Ishikawa (cell line): ENCODE results near the gene CORO2B.

Experiments
- CEBPB ChIP-seq: IDR thresholded peaks from 2 replicates; pipeline ENCODE4 v1.6.1; 2012
- CREB1 ChIP-seq: IDR thresholded peaks from 2 replicates; pipeline ENCODE4 v1.6.1; 2012; ENCODE audit warnings: low read depth
- EGR1 ChIP-seq: IDR thresholded peaks from 2 replicates; pipeline ENCODE4 v1.6.1; 2012
- EP300 ChIP-seq: IDR thresholded peaks from 2 replicates; pipeline ENCODE4 v1.6.1; 2012; ENCODE audit warnings: borderline replicate concordance
- FOXM1 ChIP-seq: IDR thresholded peaks from 2 replicates; pipeline ENCODE4 v1.6.1; 2012; ENCODE audit warnings: low read depth, borderline replicate concordance
- NFIC ChIP-seq: IDR thresholded peaks from 2 replicates; pipeline ENCODE4 v1.6.1; 2012
- RAD21 ChIP-seq: IDR thresholded peaks from 2 replicates; pipeline ENCODE4 v1.6.1; 2012; ENCODE audit warnings: low read depth
- TAF1 ChIP-seq: IDR thresholded peaks from 2 replicates; pipeline ENCODE4 v1.6.1; 2012; ENCODE audit warnings: low read depth, mild to moderate bottlenecking
- TCF12 ChIP-seq: IDR thresholded peaks from 2 replicates; pipeline ENCODE4 v1.6.1; 2012; ENCODE audit warnings: low read depth
- TEAD4 ChIP-seq: IDR thresholded peaks from 2 replicates; pipeline ENCODE4 v1.6.1; 2012
- YY1 ChIP-seq: IDR thresholded peaks from 2 replicates; pipeline ENCODE4 v1.6.1; 2012; ENCODE audit warnings: low read depth
- ZBTB7A ChIP-seq: IDR thresholded peaks from 2 replicates; pipeline ENCODE4 v1.6.1; 2012; ENCODE audit warnings: low read depth
- TF ChIP-seq, protein P1 (sequence below): IDR thresholded peaks from 2 replicates; pipeline ENCODE4 v1.6.1; 2012; ENCODE audit warnings: low read depth, mild to moderate bottlenecking
- TF ChIP-seq, protein P2 (sequence below): IDR thresholded peaks from 2 replicates; pipeline ENCODE4 v1.6.1; 2012
- TF ChIP-seq, protein P3 (sequence below): IDR thresholded peaks from 2 replicates; pipeline ENCODE4 v1.6.1; 2012

Gene CORO2B

GRCh38 chr15:68537097-68537496, 41.7 kb upstream of the CORO2B start:
- TF ChIP-seq, protein P1, sequence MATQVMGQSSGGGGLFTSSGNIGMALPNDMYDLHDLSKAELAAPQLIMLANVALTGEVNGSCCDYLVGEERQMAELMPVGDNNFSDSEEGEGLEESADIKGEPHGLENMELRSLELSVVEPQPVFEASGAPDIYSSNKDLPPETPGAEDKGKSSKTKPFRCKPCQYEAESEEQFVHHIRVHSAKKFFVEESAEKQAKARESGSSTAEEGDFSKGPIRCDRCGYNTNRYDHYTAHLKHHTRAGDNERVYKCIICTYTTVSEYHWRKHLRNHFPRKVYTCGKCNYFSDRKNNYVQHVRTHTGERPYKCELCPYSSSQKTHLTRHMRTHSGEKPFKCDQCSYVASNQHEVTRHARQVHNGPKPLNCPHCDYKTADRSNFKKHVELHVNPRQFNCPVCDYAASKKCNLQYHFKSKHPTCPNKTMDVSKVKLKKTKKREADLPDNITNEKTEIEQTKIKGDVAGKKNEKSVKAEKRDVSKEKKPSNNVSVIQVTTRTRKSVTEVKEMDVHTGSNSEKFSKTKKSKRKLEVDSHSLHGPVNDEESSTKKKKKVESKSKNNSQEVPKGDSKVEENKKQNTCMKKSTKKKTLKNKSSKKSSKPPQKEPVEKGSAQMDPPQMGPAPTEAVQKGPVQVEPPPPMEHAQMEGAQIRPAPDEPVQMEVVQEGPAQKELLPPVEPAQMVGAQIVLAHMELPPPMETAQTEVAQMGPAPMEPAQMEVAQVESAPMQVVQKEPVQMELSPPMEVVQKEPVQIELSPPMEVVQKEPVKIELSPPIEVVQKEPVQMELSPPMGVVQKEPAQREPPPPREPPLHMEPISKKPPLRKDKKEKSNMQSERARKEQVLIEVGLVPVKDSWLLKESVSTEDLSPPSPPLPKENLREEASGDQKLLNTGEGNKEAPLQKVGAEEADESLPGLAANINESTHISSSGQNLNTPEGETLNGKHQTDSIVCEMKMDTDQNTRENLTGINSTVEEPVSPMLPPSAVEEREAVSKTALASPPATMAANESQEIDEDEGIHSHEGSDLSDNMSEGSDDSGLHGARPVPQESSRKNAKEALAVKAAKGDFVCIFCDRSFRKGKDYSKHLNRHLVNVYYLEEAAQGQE = no peak
- TF ChIP-seq, protein P2, sequence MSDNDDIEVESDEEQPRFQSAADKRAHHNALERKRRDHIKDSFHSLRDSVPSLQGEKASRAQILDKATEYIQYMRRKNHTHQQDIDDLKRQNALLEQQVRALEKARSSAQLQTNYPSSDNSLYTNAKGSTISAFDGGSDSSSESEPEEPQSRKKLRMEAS = no peak
- no peak for TF ChIP-seq EP300

- TF ChIP-seq ZBTB7A = no peak
- TF ChIP-seq CEBPB = no peak
- no peak for TF ChIP-seq RAD21
- TF ChIP-seq TCF12 = no peak
- TF ChIP-seq EP300 = no peak
- no peak for TF ChIP-seq TAF1
- TF ChIP-seq, protein P1 = no peak
- no peak for TF ChIP-seq FOXM1
- no peak for TF ChIP-seq NFIC
- no peak for TF ChIP-seq TEAD4
- TF ChIP-seq, protein P3, sequence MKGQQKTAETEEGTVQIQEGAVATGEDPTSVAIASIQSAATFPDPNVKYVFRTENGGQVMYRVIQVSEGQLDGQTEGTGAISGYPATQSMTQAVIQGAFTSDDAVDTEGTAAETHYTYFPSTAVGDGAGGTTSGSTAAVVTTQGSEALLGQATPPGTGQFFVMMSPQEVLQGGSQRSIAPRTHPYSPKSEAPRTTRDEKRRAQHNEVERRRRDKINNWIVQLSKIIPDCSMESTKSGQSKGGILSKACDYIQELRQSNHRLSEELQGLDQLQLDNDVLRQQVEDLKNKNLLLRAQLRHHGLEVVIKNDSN = no peak
- no peak for TF ChIP-seq CREB1
- no peak for TF ChIP-seq YY1
- TF ChIP-seq, protein P2 = no peak
Measured at GRCh38 chr15:68537506-68537905, 41.3 kb upstream of the CORO2B start.

DNA sequence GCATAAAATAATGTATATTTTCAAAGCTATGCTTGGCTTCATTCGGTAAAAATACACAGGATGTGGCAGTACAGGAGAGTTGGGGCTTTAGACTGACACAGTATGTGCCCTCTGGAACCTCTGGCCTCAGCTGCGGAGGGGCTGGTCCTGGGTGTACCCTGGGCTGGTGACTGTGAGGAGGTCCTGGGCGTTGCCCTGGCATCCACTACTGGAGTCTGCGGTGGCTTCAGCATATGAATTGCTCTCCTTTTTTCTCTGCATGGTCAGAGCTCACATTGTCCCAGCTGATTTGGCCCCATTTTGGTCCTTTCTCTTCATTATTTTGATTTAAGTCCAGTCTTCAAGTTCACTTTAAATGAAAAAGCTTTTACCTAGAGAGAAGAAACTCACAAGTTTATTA, 40.5 kb upstream of the CORO2B start:
- no peak for TF ChIP-seq EP300

DNA sequence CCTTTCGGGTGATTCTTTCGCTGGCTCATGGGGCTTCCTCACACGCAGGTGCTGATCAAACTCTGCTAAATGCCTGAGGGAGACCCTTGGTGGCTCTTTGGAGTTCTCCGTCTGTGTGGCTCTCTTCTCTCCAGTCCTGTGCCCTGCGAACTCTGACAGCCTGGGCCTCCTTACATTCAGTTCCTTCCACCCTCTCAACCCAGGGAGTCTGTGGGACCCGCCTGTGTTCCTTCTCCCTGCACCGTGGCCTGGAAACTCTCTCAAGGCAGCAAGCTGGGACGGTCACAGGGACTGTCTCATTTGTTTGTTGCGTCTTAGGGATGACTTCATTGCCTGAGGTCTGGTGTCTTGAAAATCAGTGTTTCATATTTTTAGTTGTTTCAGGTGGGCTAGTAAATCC, 37.0 kb upstream of the CORO2B start:
- TF ChIP-seq NFIC (no peak), FOXM1 (no peak), EP300 (no peak), YY1 (no peak), EGR1 (no peak), CREB1 (no peak), CEBPB (no peak), RAD21 (no peak), TCF12 (no peak), TEAD4 (no peak), TAF1 (no peak), ZBTB7A (no peak)
- TF ChIP-seq, protein P1 = no peak
- TF ChIP-seq, protein P3 = no peak
- TF ChIP-seq, protein P2 = no peak

DNA sequence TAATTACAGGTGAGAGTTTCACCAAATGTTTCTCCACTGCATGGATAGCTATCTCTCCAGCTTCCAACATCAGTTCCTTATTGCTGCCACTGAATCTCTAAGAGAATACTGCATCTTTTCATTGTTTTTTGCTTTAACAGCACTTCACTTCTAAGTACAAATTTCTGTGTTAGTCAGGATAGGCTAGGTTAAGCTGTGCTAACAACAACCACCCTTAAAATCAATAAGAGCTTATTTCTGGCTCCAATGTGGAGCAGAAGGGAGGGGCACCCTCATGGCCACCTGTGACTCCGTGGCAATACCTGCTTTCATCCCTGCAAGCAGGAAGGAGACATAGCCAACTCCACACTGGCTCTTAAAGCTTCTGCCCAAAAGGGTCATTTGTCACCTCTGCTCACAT, 36.4 kb upstream of the CORO2B start:
- no peak for TF ChIP-seq EGR1
- no peak for TF ChIP-seq RAD21
- TF ChIP-seq YY1 = no peak
- TF ChIP-seq, protein P2 = no peak
- TF ChIP-seq EP300 = no peak
- TF ChIP-seq ZBTB7A = no peak
- TF ChIP-seq NFIC = no peak
- no peak for TF ChIP-seq TAF1
- TF ChIP-seq, protein P3 = no peak
- TF ChIP-seq TCF12 = no peak
- TF ChIP-seq, protein P1 = no peak
